Aortic smooth muscle cell (primary cell): ENCODE results near the gene ZNF865. TPM values are rescaled to one million over a fixed set of nuclear protein-coding genes. Genes with fewer than 3 reads are reported as not detected.

Source experiments
- total RNA-seq: library from RNA; depleted of rRNA; stranded (reverse); fragments of >200 nt; gene quantifications from 2 replicates; pipeline ENCODE4 v1.2.3, GENCODE V29; 2014

The ZNF865 gene
- 0.66 and 1.3 TPM in 2 replicates for total RNA-seq

GRCh38 chr19:55605637-55606470, at the start of gene ZNF865:
TSS of gene ZNF865 (plus strand) at chr19:55605647. CDS start at chr19:55613619, 7,972 bp downstream.

DNA sequence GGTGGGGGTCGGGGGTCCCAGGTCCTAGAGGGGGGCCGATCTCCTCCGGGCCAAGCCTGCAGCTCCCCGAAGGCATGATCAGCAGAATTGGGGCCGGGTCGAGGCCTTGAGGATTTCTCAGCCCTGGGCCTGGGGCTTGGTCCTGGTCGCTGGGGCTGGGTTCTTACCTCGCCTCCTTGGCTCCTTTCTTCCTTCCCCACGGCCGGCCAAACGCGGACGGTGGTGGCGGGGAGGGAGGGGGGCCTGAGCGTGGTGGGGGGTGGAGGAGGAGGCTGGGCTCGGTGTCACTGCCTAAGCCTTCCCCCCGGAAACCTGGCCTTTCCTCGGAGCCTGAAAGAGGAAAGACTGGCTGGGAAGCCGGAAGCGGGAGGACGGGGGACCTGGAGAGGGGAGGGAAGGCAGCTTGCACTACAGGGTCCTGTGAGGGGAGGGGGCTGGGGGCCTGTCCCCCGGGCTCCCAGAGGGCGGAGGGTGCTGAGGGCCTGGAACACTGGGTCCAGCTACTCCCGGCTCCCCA, 24.8 kb upstream of the ZNF865 start, which contains the start of gene ZNF579:
ZNF579 (minus strand) TSS at position 221 of the 517 bp plus-strand sequence. CDS start 1,209 bp downstream, outside the sequence.

GRCh38 chr19:55599468-55599841, 6.0 kb upstream of the ZNF865 start, which contains the start of gene FIZ1:
TSS of gene FIZ1 (minus strand) at chr19:55599517. CDS start at chr19:55597865, 1,652 bp downstream.

GRCh38 chr19:55599842-55600661, 5.4 kb upstream of the ZNF865 start, which contains the start of gene ZNF524:
TSS of gene ZNF524 (plus strand) at chr19:55600288. CDS start at chr19:55602113, 1,825 bp downstream.

GRCh38 chr19:55624109-55625003, 18.9 kb downstream of the ZNF865 start, which contains the start of gene ZNF784:
TSS of gene ZNF784 (minus strand) at chr19:55624566. CDS start at chr19:55624561, 5 bp downstream.

DNA sequence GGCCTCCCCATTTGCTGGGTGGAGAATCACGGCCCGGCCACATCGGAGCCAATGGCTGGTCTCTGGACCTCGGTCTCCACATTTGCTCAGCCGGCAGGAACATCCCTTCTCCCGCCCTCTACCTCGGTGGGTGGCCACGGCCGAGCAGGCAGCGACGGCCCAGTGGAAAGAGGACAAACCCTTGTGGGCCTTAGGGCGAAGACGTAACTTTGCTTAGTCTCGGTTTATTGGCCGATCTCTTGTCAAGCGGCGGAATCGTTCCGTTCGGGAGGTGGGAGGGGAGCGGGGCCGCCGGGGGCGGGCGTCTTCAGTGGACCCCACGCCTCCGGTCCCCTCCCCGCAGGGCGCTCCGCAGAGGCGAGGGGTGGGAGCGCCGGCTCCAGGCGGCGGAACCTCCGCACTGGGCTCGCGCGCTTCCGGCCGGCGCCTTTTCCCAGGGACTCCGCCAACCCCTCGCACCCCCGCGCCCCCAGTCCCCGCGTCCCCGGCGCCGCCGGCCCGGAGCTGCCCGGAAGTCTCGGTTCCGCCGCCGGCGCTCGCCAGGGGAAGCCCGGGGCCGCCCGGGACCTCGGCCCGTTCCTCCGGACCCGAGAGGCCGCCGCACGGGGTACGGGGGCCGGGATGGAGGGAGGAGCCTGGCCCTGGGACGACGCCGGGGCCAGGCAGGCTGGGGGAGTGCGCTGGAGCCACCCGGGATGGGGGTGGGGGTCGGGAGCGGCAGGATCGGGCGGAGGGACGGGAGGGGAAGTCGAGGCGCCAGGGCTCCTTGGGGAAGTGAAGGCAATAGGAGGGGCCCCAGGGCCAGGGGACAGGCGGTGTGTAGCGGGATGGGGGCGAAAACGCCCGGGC, 35.4 kb downstream of the ZNF865 start, which contains the start of gene ZNF580:
ZNF580 (plus strand) TSS at position 426 of the 849 bp plus-strand sequence. CDS start 1,507 bp downstream, outside the sequence.

DNA sequence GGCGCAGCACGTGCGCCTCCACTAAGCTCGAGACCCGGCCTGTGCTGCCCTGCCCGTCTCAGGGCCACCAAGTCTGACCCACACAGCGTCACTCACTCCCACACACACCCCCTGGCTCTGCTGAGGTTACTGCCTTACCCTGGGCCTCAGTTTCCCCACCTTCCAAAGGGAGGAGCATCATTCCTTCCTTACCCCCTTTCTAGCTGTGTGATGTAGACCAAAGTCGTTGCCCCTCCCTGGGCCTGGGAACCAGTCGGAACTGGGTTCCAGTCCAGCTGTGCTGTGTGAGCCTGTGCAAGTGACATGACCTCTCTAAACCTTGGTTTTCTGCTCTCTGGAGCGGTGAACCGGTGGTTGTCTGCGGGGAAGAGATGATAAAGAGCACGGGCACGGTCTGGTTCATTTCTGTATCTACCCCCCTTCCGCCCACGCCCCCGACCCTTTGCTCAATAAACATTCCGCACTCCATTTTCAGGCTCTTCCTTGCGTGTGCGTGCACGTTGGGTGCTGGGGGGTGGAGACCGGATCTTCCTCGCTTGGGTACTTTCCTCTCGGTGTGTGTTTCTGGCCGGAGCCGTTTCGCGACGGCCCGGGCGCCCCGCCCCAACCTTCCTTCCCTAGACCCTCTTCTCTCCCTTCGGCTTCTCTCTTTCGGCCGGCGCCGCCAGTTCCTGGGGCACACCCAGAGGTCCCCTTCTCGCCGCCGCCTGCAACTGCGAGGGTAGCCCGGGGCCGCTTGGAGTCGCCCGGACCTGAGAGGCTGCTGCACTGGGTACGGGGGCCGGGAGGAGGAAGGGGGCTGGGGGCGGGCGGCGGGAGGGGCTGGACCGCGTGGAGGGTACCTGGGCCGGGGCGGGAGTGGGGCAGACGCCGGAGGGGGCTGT, 37.8 kb downstream of the ZNF865 start, which contains the start of gene ZNF581:
ZNF581 (plus strand) TSS at position 647 of the 884 bp plus-strand sequence. CDS start 923 bp downstream, outside the sequence.

GRCh38 chr19:55647732-55648584, 42.5 kb downstream of the ZNF865 start, which contains the start of gene CCDC106:
TSS of gene CCDC106 (plus strand) at chr19:55648212. CDS start at chr19:55649047, 835 bp downstream.

GRCh38 chr19:55654868-55655647, 49.6 kb downstream of the ZNF865 start, which contains the start of gene U2AF2:
TSS of gene U2AF2 (plus strand) at chr19:55655035. CDS start at chr19:55655105, 70 bp downstream.

Other genes with a start within 250 kb of the ZNF865 start
- not detected in 2 replicates for gene GARIN5B, start 242.4 kb upstream of the ZNF865 start, total RNA-seq
- 1.1 and 14.9 TPM in 2 replicates for gene IL11, start 235.2 kb upstream of the ZNF865 start, total RNA-seq
- not detected in 2 replicates for gene TMEM190, start 228.8 kb upstream of the ZNF865 start, total RNA-seq
- 0.12 and 0.26 TPM in 2 replicates for gene TMEM238, start 221.4 kb upstream of the ZNF865 start, total RNA-seq
- 153 and 182 TPM in 2 replicates for gene RPL28, start 219.7 kb upstream of the ZNF865 start, total RNA-seq
- gene UBE2S, start 197.9 kb upstream of the ZNF865 start, total RNA-seq = 73.4 and 105 TPM in 2 replicates
- not detected in 2 replicates for gene SHISA7, start 162.3 kb upstream of the ZNF865 start, total RNA-seq
- gene ISOC2, start 144.0 kb upstream of the ZNF865 start, total RNA-seq = 49.1 and 52.8 TPM in 2 replicates
- not detected in 2 replicates for gene C19orf85, start 140.9 kb upstream of the ZNF865 start, total RNA-seq
- 0.66 and 0.87 TPM in 2 replicates for gene ZNF628, start 129.0 kb upstream of the ZNF865 start, total RNA-seq
- gene NAT14, start 120.5 kb upstream of the ZNF865 start, total RNA-seq = 13.7 and 14.4 TPM in 2 replicates
- gene SSC5D, start 117.2 kb upstream of the ZNF865 start, total RNA-seq = 12.8 and 30.4 TPM in 2 replicates
- not detected in 2 replicates for gene SBK2, start 68.5 kb upstream of the ZNF865 start, total RNA-seq
- 0.19 TPM in 1 of 2 replicates, not detected in the other for gene SBK3, start 60.1 kb upstream of the ZNF865 start, total RNA-seq
- gene ZNF579, start 24.8 kb upstream of the ZNF865 start, total RNA-seq = 2.1 and 3.0 TPM in 2 replicates
- 1.9 and 2.1 TPM in 2 replicates for gene FIZ1, start 6.1 kb upstream of the ZNF865 start, total RNA-seq
- 10.1 and 11.9 TPM in 2 replicates for gene ZNF524, start 5.4 kb upstream of the ZNF865 start, total RNA-seq
- 3.6 and 3.9 TPM in 2 replicates for gene ZNF784, start 18.9 kb downstream of the ZNF865 start, total RNA-seq
- 5.5 and 5.8 TPM in 2 replicates for gene ZNF580, start 35.4 kb downstream of the ZNF865 start, total RNA-seq
- gene ZNF581, start 38.0 kb downstream of the ZNF865 start, total RNA-seq = 11.4 and 13.4 TPM in 2 replicates
- 8.9 and 9.5 TPM in 2 replicates for gene CCDC106, start 42.6 kb downstream of the ZNF865 start, total RNA-seq
- gene U2AF2, start 49.4 kb downstream of the ZNF865 start, total RNA-seq = 87.6 and 108 TPM in 2 replicates
- gene EPN1, start 69.6 kb downstream of the ZNF865 start, total RNA-seq = 44.5 and 80.6 TPM in 2 replicates
- not detected in 2 replicates for gene NLRP9, start 132.8 kb downstream of the ZNF865 start, total RNA-seq
- gene RFPL4A, start 153.4 kb downstream of the ZNF865 start, total RNA-seq = not detected in 2 replicates
- not detected in 2 replicates for gene RFPL4AL1, start 163.5 kb downstream of the ZNF865 start, total RNA-seq
- gene NLRP11, start 226.4 kb downstream of the ZNF865 start, total RNA-seq = not detected in 2 replicates
- gene NLRP4, start 230.9 kb downstream of the ZNF865 start, total RNA-seq = not detected in 2 replicates